Activated T-helper 2 cell treated with anti-CD3 and anti-CD28 coated beads, Interferon-gamma antibody, Interleukin-2, Interleukin-4, amounts not matched to agents 10 μg/mL and 5 μg/mL and 100 μg/mL, durations not matched to agents 14 hours and 24 hours and 36 hours (primary cell): ENCODE measurements around the gene MYH14. TPM values are rescaled to one million over a fixed set of nuclear protein-coding genes. Genes with fewer than 3 reads are reported as not detected.

Source experiments
- DNase-seq: peaks from one replicate; pipeline ENCODE4 v3.0.0; 2021; ENCODE audit warnings: low spot score
- H3K27ac Mint-ChIP-seq: one replicate; pipeline ENCODE4 v1.8.0; 2021; ENCODE audit warnings: mixed read lengths
- H3K27me3 Mint-ChIP-seq: one replicate; pipeline ENCODE4 v1.8.0; 2021; ENCODE audit warnings: low read depth, mixed read lengths
- H3K36me3 Mint-ChIP-seq: one replicate; pipeline ENCODE4 v1.8.0; 2021; ENCODE audit warnings: low read depth, mixed read lengths
- H3K4me1 Mint-ChIP-seq: one replicate; pipeline ENCODE4 v1.8.0; 2021; ENCODE audit warnings: low read depth, mixed read lengths
- H3K4me3 Mint-ChIP-seq: one replicate; pipeline ENCODE4 v1.8.0; 2021; ENCODE audit warnings: low read depth, mild to moderate bottlenecking, moderate library complexity, mixed read lengths
- H3K9me3 Mint-ChIP-seq: one replicate; pipeline ENCODE4 v1.8.0; 2021; ENCODE audit warnings: mixed read lengths
- intact Hi-C: fragments of 100-400 bp; cut with micrococcal nuclease; formaldehyde crosslinking; loops from one replicate; pipeline ENCODE4 v1.15.1; 2023
- total RNA-seq: library from RNA; stranded (reverse); gene quantifications from 2 replicates; pipeline ENCODE4 v1.2.3, GENCODE V29; 2022

Gene MYH14
- total RNA-seq, 1 donor from 2014 or later = not detected

GRCh38 chr19:50276370-50277063 lies 73.1 kb downstream of the MYH14 start:
- intact Hi-C loops = no loop called here
- Mint-ChIP-seq H3K4me1 (no peaks in the 10 kb centered on the region), H3K27ac (no peak overlapping the region), H3K36me3 (no peaks in the 10 kb centered on the region), H3K9me3 (no peaks in the 10 kb centered on the region), H3K27me3 (no peaks in the 10 kb centered on the region), H3K4me3 (no peak overlapping the region)
- no peak for DNase-seq

- H3K27ac Mint-ChIP-seq = no peak overlapping the region
- H3K4me1 Mint-ChIP-seq = no peaks in the 10 kb centered on the region
- no peak for DNase-seq
- H3K36me3 Mint-ChIP-seq = no peaks in the 10 kb centered on the region
- H3K27me3 Mint-ChIP-seq = no peaks in the 10 kb centered on the region
- H3K9me3 Mint-ChIP-seq = no peaks in the 10 kb centered on the region
- H3K4me3 Mint-ChIP-seq = no peak overlapping the region
- intact Hi-C loops = no loop called here
Measured at GRCh38 chr19:50277966-50278580, 74.7 kb downstream of the MYH14 start.

GRCh38 chr19:50280074-50280473 lies 76.7 kb downstream of the MYH14 start:
- no peak overlapping the region for H3K27ac Mint-ChIP-seq
- no peaks in the 10 kb centered on the region for H3K27me3 Mint-ChIP-seq
- H3K4me1 Mint-ChIP-seq = no peaks in the 10 kb centered on the region
- DNase-seq = no peak
- intact Hi-C loops = no loop called here
- no peak overlapping the region for H3K4me3 Mint-ChIP-seq
- H3K9me3 Mint-ChIP-seq = peaks cover 4% of the 10 kb centered on the region
- no peaks in the 10 kb centered on the region for H3K36me3 Mint-ChIP-seq

- no peaks in the 10 kb centered on the region for H3K36me3 Mint-ChIP-seq
- DNase-seq = no peak
- no peaks in the 10 kb centered on the region for H3K27me3 Mint-ChIP-seq
- intact Hi-C loops = no loop called here
- peaks cover 11% of the 10 kb centered on the region for H3K9me3 Mint-ChIP-seq
- no peak overlapping the region for H3K27ac Mint-ChIP-seq
- no peak overlapping the region for H3K4me3 Mint-ChIP-seq
- no peaks in the 10 kb centered on the region for H3K4me1 Mint-ChIP-seq
Measured at GRCh38 chr19:50280983-50281382, 77.6 kb downstream of the MYH14 start.

- DNase-seq = no peak
- H3K27ac Mint-ChIP-seq = no peak overlapping the region
- no peaks in the 10 kb centered on the region for H3K4me1 Mint-ChIP-seq
- H3K36me3 Mint-ChIP-seq = no peaks in the 10 kb centered on the region
- intact Hi-C loops = no loop called here
- no peak overlapping the region for H3K4me3 Mint-ChIP-seq
- H3K9me3 Mint-ChIP-seq = peaks cover 16% of the 10 kb centered on the region
- no peaks in the 10 kb centered on the region for H3K27me3 Mint-ChIP-seq
Measured at GRCh38 chr19:50281491-50281890, 78.1 kb downstream of the MYH14 start.

- Mint-ChIP-seq H3K27me3 (peaks cover 7% of the 10 kb centered on the region), H3K4me1 (no peaks in the 10 kb centered on the region), H3K9me3 (peaks cover 23% of the 10 kb centered on the region), H3K4me3 (no peak overlapping the region), H3K27ac (no peak overlapping the region), H3K36me3 (no peaks in the 10 kb centered on the region)
- DNase-seq = no peak
- intact Hi-C loops = no loop called here
Measured at GRCh38 chr19:50285833-50286232, 82.4 kb downstream of the MYH14 start.

GRCh38 chr19:50286443-50286842 lies 83.0 kb downstream of the MYH14 start:
- peaks cover 23% of the 10 kb centered on the region for H3K9me3 Mint-ChIP-seq
- H3K4me1 Mint-ChIP-seq = no peaks in the 10 kb centered on the region
- H3K4me3 Mint-ChIP-seq = no peak overlapping the region
- no peak overlapping the region for H3K27ac Mint-ChIP-seq
- no peak for DNase-seq
- no peaks in the 10 kb centered on the region for H3K36me3 Mint-ChIP-seq
- intact Hi-C loops = no loop called here
- peaks cover 8% of the 10 kb centered on the region for H3K27me3 Mint-ChIP-seq

GRCh38 chr19:50287331-50287730 lies 83.9 kb downstream of the MYH14 start:
- no peak for DNase-seq
- Mint-ChIP-seq H3K4me3 (no peak overlapping the region), H3K9me3 (peaks cover 23% of the 10 kb centered on the region), H3K4me1 (no peaks in the 10 kb centered on the region), H3K27me3 (peaks cover 8% of the 10 kb centered on the region), H3K27ac (no peak overlapping the region), H3K36me3 (no peaks in the 10 kb centered on the region)
- intact Hi-C loops = no loop called here

- peaks cover 23% of the 10 kb centered on the region for H3K9me3 Mint-ChIP-seq
Measured at GRCh38 chr19:50288954-50289353, 85.5 kb downstream of the MYH14 start.

GRCh38 chr19:50290011-50290410 lies 86.6 kb downstream of the MYH14 start:
- no peak for DNase-seq
- peaks cover 8% of the 10 kb centered on the region for H3K27me3 Mint-ChIP-seq
- intact Hi-C loops = no loop called here
- no peak overlapping the region for H3K4me3 Mint-ChIP-seq
- peaks cover 20% of the 10 kb centered on the region for H3K9me3 Mint-ChIP-seq
- no peak overlapping the region for H3K27ac Mint-ChIP-seq
- H3K4me1 Mint-ChIP-seq = no peaks in the 10 kb centered on the region
- H3K36me3 Mint-ChIP-seq = no peaks in the 10 kb centered on the region

More at GRCh38 chr19:50288954-50289353, 85.5 kb downstream of the MYH14 start:
- Mint-ChIP-seq H3K4me1 (no peaks in the 10 kb centered on the region), H3K4me3 (no peak overlapping the region), H3K36me3 (no peaks in the 10 kb centered on the region), H3K27ac (no peak overlapping the region), H3K27me3 (peaks cover 8% of the 10 kb centered on the region)
- no peak for DNase-seq
- intact Hi-C loops = no loop called here

- H3K27ac Mint-ChIP-seq = no peak overlapping the region
- no peaks in the 10 kb centered on the region for H3K36me3 Mint-ChIP-seq
- H3K9me3 Mint-ChIP-seq = peaks cover 14% of the 10 kb centered on the region
- H3K4me3 Mint-ChIP-seq = no peak overlapping the region
- intact Hi-C loops = no loop called here
- no peak for DNase-seq
- peaks cover 8% of the 10 kb centered on the region for H3K27me3 Mint-ChIP-seq
- no peaks in the 10 kb centered on the region for H3K4me1 Mint-ChIP-seq
Measured at GRCh38 chr19:50290775-50291174, 87.4 kb downstream of the MYH14 start.

GRCh38 chr19:50292216-50292827 lies 88.9 kb downstream of the MYH14 start:
- intact Hi-C loops = no loop called here

GRCh38 chr19:50293263-50294004 lies 90.0 kb downstream of the MYH14 start:
- no peaks in the 10 kb centered on the region for H3K36me3 Mint-ChIP-seq
- no peaks in the 10 kb centered on the region for H3K9me3 Mint-ChIP-seq
- no peak overlapping the region for H3K27ac Mint-ChIP-seq
- peaks cover 8% of the 10 kb centered on the region for H3K27me3 Mint-ChIP-seq
- intact Hi-C loops = no loop called here
- DNase-seq = no peak
- H3K4me1 Mint-ChIP-seq = no peaks in the 10 kb centered on the region
- H3K4me3 Mint-ChIP-seq = no peak overlapping the region

More at GRCh38 chr19:50292216-50292827, 88.9 kb downstream of the MYH14 start:
- peaks cover 7% of the 10 kb centered on the region for H3K9me3 Mint-ChIP-seq
- H3K27ac Mint-ChIP-seq = no peak overlapping the region
- H3K4me1 Mint-ChIP-seq = no peaks in the 10 kb centered on the region
- DNase-seq = no peak
- no peaks in the 10 kb centered on the region for H3K36me3 Mint-ChIP-seq
- H3K27me3 Mint-ChIP-seq = peaks cover 8% of the 10 kb centered on the region
- H3K4me3 Mint-ChIP-seq = no peak overlapping the region
